ENCODE measurements around the gene MARVELD1. TPM values are rescaled to one million over a fixed set of nuclear protein-coding genes. Genes with fewer than 3 reads are reported as not detected.

MARVELD1 gene
- total RNA-seq, 1 experiment from 2014 or later = 17.6 TPM

- Histone ChIP-seq H3K4me1 (ENCODE audit: insufficient read depth, low read length) (peaks cover 4% of the 10 kb centered on the region), H3K9me2 (replicated peaks; ENCODE audit: low read length) (no peaks in the 10 kb centered on the region), H3K4me3 (ENCODE audit: low read length) (no peak overlapping the region), H3K36me3 (ENCODE audit: low read depth, low read length) (no peaks in the 10 kb centered on the region), H3F3A (ENCODE audit: low read length, unreplicated experiment) (no peaks in the 10 kb centered on the region), H3K4me2 (ENCODE audit: low read length) (no peak overlapping the region), H3K9me3 (ENCODE audit: low read length) (no peaks in the 10 kb centered on the region), H3K9ac (ENCODE audit: low read length) (no peak overlapping the region), H3K79me2 (ENCODE audit: low read length) (peaks cover 13% of the 10 kb centered on the region), H3K27me3 (ENCODE audit: low read length) (no peaks in the 10 kb centered on the region), H3K27ac (ENCODE audit: low read length) (no peak overlapping the region), H2AFZ (ENCODE audit: low read length) (no peak overlapping the region), H4K20me1 (ENCODE audit: low read length) (no peaks in the 10 kb centered on the region)
- POLR2A ChIA-PET (ENCODE audit: unreplicated experiment) = no interaction called here
- TF ChIP-seq EZH2phosphoT487 (IDR thresholded peaks at IDR 0.05; ENCODE audit: borderline replicate concordance, low read length) = no peak
- TF ChIP-seq, protein P1, sequence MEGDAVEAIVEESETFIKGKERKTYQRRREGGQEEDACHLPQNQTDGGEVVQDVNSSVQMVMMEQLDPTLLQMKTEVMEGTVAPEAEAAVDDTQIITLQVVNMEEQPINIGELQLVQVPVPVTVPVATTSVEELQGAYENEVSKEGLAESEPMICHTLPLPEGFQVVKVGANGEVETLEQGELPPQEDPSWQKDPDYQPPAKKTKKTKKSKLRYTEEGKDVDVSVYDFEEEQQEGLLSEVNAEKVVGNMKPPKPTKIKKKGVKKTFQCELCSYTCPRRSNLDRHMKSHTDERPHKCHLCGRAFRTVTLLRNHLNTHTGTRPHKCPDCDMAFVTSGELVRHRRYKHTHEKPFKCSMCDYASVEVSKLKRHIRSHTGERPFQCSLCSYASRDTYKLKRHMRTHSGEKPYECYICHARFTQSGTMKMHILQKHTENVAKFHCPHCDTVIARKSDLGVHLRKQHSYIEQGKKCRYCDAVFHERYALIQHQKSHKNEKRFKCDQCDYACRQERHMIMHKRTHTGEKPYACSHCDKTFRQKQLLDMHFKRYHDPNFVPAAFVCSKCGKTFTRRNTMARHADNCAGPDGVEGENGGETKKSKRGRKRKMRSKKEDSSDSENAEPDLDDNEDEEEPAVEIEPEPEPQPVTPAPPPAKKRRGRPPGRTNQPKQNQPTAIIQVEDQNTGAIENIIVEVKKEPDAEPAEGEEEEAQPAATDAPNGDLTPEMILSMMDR (conservative IDR thresholded peaks at IDR 0.05; ENCODE audit: low read depth, low read length) = no peak
- no peak for TF ChIP-seq EZH2 (IDR thresholded peaks at IDR 0.05; ENCODE audit: low read length, unreplicated experiment)
- intact Hi-C loops (cut with micrococcal nuclease) = no loop called here
- CTCF ChIA-PET = no interaction called here
- ATAC-seq (no peak), DNase-seq (no peak)
- BruUV-seq (replicated peaks) = no TSS peak
Measured at GRCh38 chr10:97733256-97733655, 19.7 kb downstream of the MARVELD1 start.

- intact Hi-C loops (cut with micrococcal nuclease) = no loop called here
Measured at GRCh38 chr10:97734021-97734420, 20.5 kb downstream of the MARVELD1 start.

GRCh38 chr10:97736403-97736901, 22.9 kb downstream of the MARVELD1 start:
- H3K4me1 ChIP-seq (ENCODE audit: insufficient read depth, low read length) = peaks cover 9% of the 10 kb centered on the region
- ATAC-seq (peak; percentile 31), DNase-seq (no peak)
- BruUV-seq (replicated peaks) = TSS peak; percentile 58
- H2AFZ ChIP-seq (ENCODE audit: low read length) = peak overlapping the region; percentile 79
- intact Hi-C loops (cut with micrococcal nuclease) = no loop called here
- TF ChIP-seq EZH2 (IDR thresholded peaks at IDR 0.05; ENCODE audit: low read length, unreplicated experiment) = no peak
- TF ChIP-seq, protein P1 (conservative IDR thresholded peaks at IDR 0.05; ENCODE audit: low read depth, low read length) = no peak
- no peak for TF ChIP-seq EZH2phosphoT487 (IDR thresholded peaks at IDR 0.05; ENCODE audit: borderline replicate concordance, low read length)
- no peak overlapping the region for H3K4me3 ChIP-seq (ENCODE audit: low read length)
- H3F3A ChIP-seq (ENCODE audit: low read length, unreplicated experiment) = no peaks in the 10 kb centered on the region
- POLR2A ChIA-PET (ENCODE audit: unreplicated experiment) = interaction anchor here (0.7 to 1.0 kb wide), 3 partner anchors 10 to 49 kb away, joined by 3 to 6 read pairs (median 4); partner anchors contain the start of genes AVPI1 and MARVELD1
- H3K27ac ChIP-seq (ENCODE audit: low read length) = no peak overlapping the region
- peaks cover 6% of the 10 kb centered on the region; the same call in 1 of the 2 replicates for H3K36me3 ChIP-seq (ENCODE audit: low read depth, low read length)
- H3K79me2 ChIP-seq (ENCODE audit: low read length) = peaks cover 40% of the 10 kb centered on the region
- H3K27me3 ChIP-seq (ENCODE audit: low read length) = no peaks in the 10 kb centered on the region
- H3K9me3 ChIP-seq (ENCODE audit: low read length) = no peaks in the 10 kb centered on the region
- CTCF ChIA-PET = no interaction called here
- H4K20me1 ChIP-seq (ENCODE audit: low read length) = no peaks in the 10 kb centered on the region
- no peak overlapping the region for H3K9ac ChIP-seq (ENCODE audit: low read length)
- H3K4me2 ChIP-seq (ENCODE audit: low read length) = peak overlapping the region; percentile 24; the same call in 1 of the 2 replicates
- no peaks in the 10 kb centered on the region for H3K9me2 ChIP-seq (replicated peaks; ENCODE audit: low read length)

More at GRCh38 chr10:97734021-97734420, 20.5 kb downstream of the MARVELD1 start:
- H4K20me1 ChIP-seq (ENCODE audit: low read length) = no peaks in the 10 kb centered on the region
- TF ChIP-seq EZH2phosphoT487 (IDR thresholded peaks at IDR 0.05; ENCODE audit: borderline replicate concordance, low read length) = no peak
- no peak for TF ChIP-seq EZH2 (IDR thresholded peaks at IDR 0.05; ENCODE audit: low read length, unreplicated experiment)
- TF ChIP-seq, protein P1 (conservative IDR thresholded peaks at IDR 0.05; ENCODE audit: low read depth, low read length) = no peak
- CTCF ChIA-PET = no interaction called here
- ATAC-seq (no peak), DNase-seq (no peak)
- no peaks in the 10 kb centered on the region for H3F3A ChIP-seq (ENCODE audit: low read length, unreplicated experiment)
- no peaks in the 10 kb centered on the region for H3K27me3 ChIP-seq (ENCODE audit: low read length)
- H3K9ac ChIP-seq (ENCODE audit: low read length) = no peak overlapping the region
- no peak overlapping the region for H2AFZ ChIP-seq (ENCODE audit: low read length)
- H3K4me2 ChIP-seq (ENCODE audit: low read length) = no peak overlapping the region
- no peaks in the 10 kb centered on the region for H3K9me2 ChIP-seq (replicated peaks; ENCODE audit: low read length)
- POLR2A ChIA-PET (ENCODE audit: unreplicated experiment) = no interaction called here
- H3K27ac ChIP-seq (ENCODE audit: low read length) = no peak overlapping the region
- no peaks in the 10 kb centered on the region for H3K36me3 ChIP-seq (ENCODE audit: low read depth, low read length)
- H3K4me3 ChIP-seq (ENCODE audit: low read length) = no peak overlapping the region
- H3K9me3 ChIP-seq (ENCODE audit: low read length) = no peaks in the 10 kb centered on the region
- H3K4me1 ChIP-seq (ENCODE audit: insufficient read depth, low read length) = peaks cover 9% of the 10 kb centered on the region
- no TSS peak for BruUV-seq (replicated peaks)
- H3K79me2 ChIP-seq (ENCODE audit: low read length) = peaks cover 20% of the 10 kb centered on the region

Measured in PC-3 (cell line).